GM18909 (cell line): ENCODE measurements around the gene MRPL19.

Source experiments
- ATAC-seq: cut with Tn5 transposase; IDR thresholded peaks from one replicate; pipeline ENCODE4 v1.9.1; 2021; ENCODE audit warnings: mild to moderate bottlenecking; ENCODE audit not compliant: unreplicated experiment, poor library complexity

The MRPL19 gene

DNA sequence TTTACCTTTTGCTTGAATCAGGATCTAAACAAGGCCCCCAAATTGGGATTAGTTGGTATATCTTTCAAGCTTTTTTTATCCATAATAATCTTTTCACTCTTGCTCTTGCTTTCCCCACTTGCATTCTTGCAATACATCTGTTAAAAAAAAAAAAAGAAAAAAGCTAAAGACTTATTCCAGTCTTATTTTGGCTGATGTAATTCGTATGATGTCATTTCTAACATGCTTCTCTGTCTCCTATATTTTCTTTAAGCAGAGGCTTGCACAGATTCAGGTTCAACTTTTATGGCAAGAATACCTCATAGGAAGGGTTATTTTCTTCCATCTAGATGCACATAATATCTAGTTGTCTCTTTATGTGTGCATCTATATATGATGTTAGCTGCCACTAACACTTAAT lies 73.9 kb downstream of the MRPL19 start:
- no peak for ATAC-seq

GRCh38 chr2:75722687-75723086 lies 76.1 kb downstream of the MRPL19 start:
- ATAC-seq: no peak

DNA sequence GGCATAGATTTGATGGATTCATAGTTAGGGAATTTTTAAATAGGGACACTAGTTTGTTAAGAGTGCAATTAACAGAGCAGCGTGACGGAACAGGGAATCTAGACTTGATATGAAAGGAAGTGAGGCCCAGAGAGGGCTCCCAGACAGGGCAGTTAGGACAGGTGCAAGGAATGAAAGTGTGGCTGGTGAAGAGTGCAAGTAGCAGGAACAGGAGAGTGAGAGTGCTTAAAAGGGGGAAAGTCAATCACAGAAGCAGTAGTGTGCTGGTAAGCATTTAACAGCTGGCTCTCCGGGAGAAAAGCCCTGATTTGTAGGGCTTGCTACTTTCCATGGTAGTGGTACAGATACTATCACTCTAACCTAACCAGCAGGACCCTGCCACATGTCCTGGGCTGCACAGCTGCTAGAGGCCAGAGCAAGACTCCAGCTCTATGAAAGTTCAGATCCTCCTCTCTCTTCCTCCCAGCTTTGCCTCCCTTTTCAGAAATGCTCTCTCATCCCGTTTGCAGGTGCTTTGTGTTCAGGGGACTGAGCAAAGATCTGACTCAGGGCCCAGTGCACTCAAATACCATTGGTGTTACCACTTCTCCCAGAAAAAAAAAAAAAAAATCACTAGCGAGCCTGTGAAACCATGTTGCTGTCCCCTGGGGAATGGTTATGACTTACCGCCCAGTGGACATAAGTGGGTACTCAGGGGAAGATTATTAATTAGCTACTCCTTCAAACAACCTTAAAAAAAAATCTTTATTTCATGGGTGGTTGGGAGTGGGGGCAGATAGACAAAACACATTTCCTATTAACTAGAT lies 82.2 kb downstream of the MRPL19 start:
- no peak for ATAC-seq

DNA sequence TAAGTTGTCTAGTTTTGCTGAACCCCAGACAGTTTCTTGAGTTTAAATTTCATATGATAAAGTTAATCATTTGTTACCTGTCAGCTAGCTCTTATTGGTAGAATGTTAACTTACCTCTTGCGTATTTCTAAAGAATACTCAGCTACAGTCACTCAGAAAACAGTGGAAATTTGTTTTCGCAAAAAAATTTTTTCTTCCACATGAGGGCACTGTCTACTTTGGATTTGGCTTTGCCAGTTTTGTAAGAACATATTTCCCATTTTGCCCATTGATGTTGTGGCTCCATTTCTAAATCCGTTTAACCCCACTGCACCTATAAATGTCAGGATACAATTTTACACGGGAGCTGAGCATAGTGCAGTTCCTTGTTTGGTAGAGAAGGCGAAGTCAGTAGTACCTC lies 83.3 kb downstream of the MRPL19 start:
- ATAC-seq: no peak

DNA sequence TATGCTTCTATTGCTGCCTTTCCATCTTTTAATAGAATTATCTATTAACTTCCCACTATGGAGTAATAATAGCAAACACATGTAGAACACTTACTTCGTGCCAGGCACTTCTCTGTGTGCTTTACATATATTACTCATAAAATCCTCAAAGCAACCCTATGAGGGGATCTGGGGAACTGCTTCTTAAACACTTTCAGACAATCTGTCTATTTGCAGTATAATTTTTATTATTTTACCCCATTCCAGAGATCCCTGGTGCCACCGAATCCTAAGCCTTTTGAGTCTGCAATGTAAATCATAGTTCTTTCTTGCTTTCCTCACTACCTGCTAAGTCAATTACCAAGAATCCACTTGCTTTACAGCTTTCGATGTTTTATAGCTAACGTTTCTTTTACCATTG lies 89.7 kb downstream of the MRPL19 start:
- ATAC-seq: no peak

GRCh38 chr2:75737961-75738360 lies 91.4 kb downstream of the MRPL19 start:
- no peak for ATAC-seq
